HFFc6 (cell line): Measurements from ENCODE around the gene SH2D5. TPM values are rescaled to one million over a fixed set of nuclear protein-coding genes. Genes with fewer than 3 reads are reported as not detected.
"Not testable (repeated sequence)": the region's sequence is repeated elsewhere in the genome, so short reads cannot be mapped to it uniquely, and the experiment has no call there.

Experiments
- DNase-seq: peaks from one replicate; pipeline ENCODE4 v3.0.0-alpha.2; 2018
- H3K27ac Mint-ChIP-seq: 2 replicates; pipeline ENCODE4 v1.8.0; 2020; ENCODE audit warnings: mild to moderate bottlenecking, mixed read lengths
- H3K27me3 Mint-ChIP-seq: 2 replicates; pipeline ENCODE4 v1.8.0; 2021; ENCODE audit warnings: mild to moderate bottlenecking, moderate library complexity, mixed read lengths; ENCODE audit not compliant: insufficient read depth
- H3K36me3 Mint-ChIP-seq: 2 replicates; pipeline ENCODE4 v1.8.0; 2021; ENCODE audit warnings: low read depth, mixed read lengths
- H3K4me1 Mint-ChIP-seq: 2 replicates; pipeline ENCODE4 v1.8.0; 2020; ENCODE audit warnings: low read depth, mixed read lengths
- H3K4me3 Mint-ChIP-seq: 2 replicates; pipeline ENCODE4 v1.8.0; 2020; ENCODE audit warnings: mild to moderate bottlenecking, moderate library complexity, mixed read lengths
- H3K9me3 Mint-ChIP-seq: 2 replicates; pipeline ENCODE4 v1.8.0; 2020; ENCODE audit warnings: mild to moderate bottlenecking, mixed read lengths
- total RNA-seq, 6 experiments: library from RNA; stranded (reverse); fragmentation: NEBNext Ultra II Directional; extraction: Animal tissue kit (Norgen Biotek cat#: 25700); gene quantifications; 2 replicates in 1 of 6; 3 replicates in 5 of 6; pipeline ENCODE4 v1.2.3, GENCODE V29; 2021
- TF ChIP-seq, protein P1 (sequence below): fragments of 200-600 bp; sonication (generic); IDR thresholded peaks from 2 replicates; pipeline ENCODE4 v1.5.0; 2021; ENCODE audit warnings: antibody characterized with exemption, mild to moderate bottlenecking

Gene SH2D5
- total RNA-seq, 6 experiments from 2014 or later, result 12.0 to 15.9 (median 13.2) TPM

GRCh38 chr1:20682571-20683236 is 49.8 kb downstream of the SH2D5 start:
- Mint-ChIP-seq H3K36me3 (peaks cover 7% of the 10 kb centered on the region), H3K27me3 (no peaks in the 10 kb centered on the region)
- TF ChIP-seq, protein P1, sequence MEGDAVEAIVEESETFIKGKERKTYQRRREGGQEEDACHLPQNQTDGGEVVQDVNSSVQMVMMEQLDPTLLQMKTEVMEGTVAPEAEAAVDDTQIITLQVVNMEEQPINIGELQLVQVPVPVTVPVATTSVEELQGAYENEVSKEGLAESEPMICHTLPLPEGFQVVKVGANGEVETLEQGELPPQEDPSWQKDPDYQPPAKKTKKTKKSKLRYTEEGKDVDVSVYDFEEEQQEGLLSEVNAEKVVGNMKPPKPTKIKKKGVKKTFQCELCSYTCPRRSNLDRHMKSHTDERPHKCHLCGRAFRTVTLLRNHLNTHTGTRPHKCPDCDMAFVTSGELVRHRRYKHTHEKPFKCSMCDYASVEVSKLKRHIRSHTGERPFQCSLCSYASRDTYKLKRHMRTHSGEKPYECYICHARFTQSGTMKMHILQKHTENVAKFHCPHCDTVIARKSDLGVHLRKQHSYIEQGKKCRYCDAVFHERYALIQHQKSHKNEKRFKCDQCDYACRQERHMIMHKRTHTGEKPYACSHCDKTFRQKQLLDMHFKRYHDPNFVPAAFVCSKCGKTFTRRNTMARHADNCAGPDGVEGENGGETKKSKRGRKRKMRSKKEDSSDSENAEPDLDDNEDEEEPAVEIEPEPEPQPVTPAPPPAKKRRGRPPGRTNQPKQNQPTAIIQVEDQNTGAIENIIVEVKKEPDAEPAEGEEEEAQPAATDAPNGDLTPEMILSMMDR, result no peak

GRCh38 chr1:20681999-20682398 is 50.5 kb downstream of the SH2D5 start:
- H3K4me1 Mint-ChIP-seq, result no peaks in the 10 kb centered on the region
- TF ChIP-seq, protein P1, result no peak
- H3K27ac Mint-ChIP-seq, result no peak overlapping the region
- DNase-seq, result no peak
- H3K9me3 Mint-ChIP-seq, result no peaks in the 10 kb centered on the region
- H3K36me3 Mint-ChIP-seq, result peaks cover 7% of the 10 kb centered on the region
- no peak overlapping the region for H3K4me3 Mint-ChIP-seq
- no peaks in the 10 kb centered on the region for H3K27me3 Mint-ChIP-seq

More at GRCh38 chr1:20682571-20683236, 49.8 kb downstream of the SH2D5 start:
- no peak overlapping the region for H3K4me3 Mint-ChIP-seq
- H3K9me3 Mint-ChIP-seq, result no peaks in the 10 kb centered on the region
- no peak for DNase-seq
- H3K27ac Mint-ChIP-seq, result no peak overlapping the region
- no peaks in the 10 kb centered on the region for H3K4me1 Mint-ChIP-seq

DNA sequence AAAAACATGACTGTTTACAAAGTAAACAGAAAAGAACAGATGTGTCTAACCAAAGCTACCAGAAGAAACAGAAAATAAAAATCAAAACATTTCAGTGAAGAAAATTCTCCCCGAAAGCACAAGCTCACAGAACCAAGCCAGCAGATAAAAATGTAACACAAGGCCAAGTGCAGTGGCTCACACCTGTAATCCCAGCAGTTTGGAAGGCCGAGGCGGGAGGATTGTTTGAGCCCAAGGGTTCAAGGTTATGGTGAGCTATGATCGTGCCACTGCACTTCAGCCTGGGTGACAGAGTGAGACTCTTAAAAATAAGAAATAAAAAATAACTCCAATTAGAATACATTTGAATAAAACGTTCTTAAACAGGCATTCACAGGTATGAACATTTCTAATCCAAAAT is 52.2 kb downstream of the SH2D5 start:
- Mint-ChIP-seq H3K27ac (no peak overlapping the region), H3K4me1 (no peaks in the 10 kb centered on the region), H3K27me3 (no peaks in the 10 kb centered on the region), H3K9me3 (no peaks in the 10 kb centered on the region), H3K36me3 (peaks cover 7% of the 10 kb centered on the region; the same call in 1 of the 2 replicates), H3K4me3 (no peak overlapping the region)
- no peak for DNase-seq
- TF ChIP-seq, protein P1, result no peak

GRCh38 chr1:20678599-20678998 is 53.9 kb downstream of the SH2D5 start:
- Mint-ChIP-seq H3K4me1 (no peaks in the 10 kb centered on the region), H3K27me3 (no peaks in the 10 kb centered on the region), H3K27ac (no peak overlapping the region), H3K4me3 (no peak overlapping the region), H3K9me3 (no peaks in the 10 kb centered on the region), H3K36me3 (peaks cover 7% of the 10 kb centered on the region; the same call in 1 of the 2 replicates)
- DNase-seq, result no peak
- TF ChIP-seq, protein P1, result no peak

GRCh38 chr1:20673626-20674025 is 58.9 kb downstream of the SH2D5 start:
- H3K4me1 Mint-ChIP-seq, H3K36me3 Mint-ChIP-seq, H3K4me3 Mint-ChIP-seq, H3K27me3 Mint-ChIP-seq, DNase-seq, H3K27ac Mint-ChIP-seq, H3K9me3 Mint-ChIP-seq: not testable (repeated sequence)

- H3K36me3 Mint-ChIP-seq, result no peaks in the 10 kb centered on the region
- H3K27me3 Mint-ChIP-seq, result no peaks in the 10 kb centered on the region
- H3K4me1 Mint-ChIP-seq, result no peaks in the 10 kb centered on the region
- DNase-seq, result no peak
- no peak overlapping the region for H3K4me3 Mint-ChIP-seq
- TF ChIP-seq, protein P1, result no peak
- no peak overlapping the region for H3K27ac Mint-ChIP-seq
- no peaks in the 10 kb centered on the region for H3K9me3 Mint-ChIP-seq
Measured at GRCh38 chr1:20672265-20672632, 60.3 kb downstream of the SH2D5 start.
